ENCODE measurements around the gene EN2.

EN2 gene

DNA sequence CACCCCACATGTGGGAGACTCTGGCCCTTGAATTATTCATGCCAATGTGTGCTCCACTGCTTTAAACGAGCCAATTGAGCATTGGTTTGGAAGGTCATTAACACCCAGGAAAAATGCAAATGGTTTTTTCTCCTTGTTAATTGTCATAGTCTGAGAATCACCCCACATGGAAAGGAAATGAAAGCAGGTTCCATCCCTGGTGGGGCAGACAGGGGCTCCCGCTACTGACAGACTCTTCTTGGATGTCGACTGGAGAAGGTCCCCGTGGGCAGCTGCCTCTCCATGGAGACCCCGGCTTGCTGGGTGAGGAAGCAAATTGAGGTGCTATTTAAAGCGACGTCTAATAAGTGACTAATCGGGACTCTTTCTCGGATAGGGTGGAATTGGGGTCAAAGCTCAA, 32.0 kb upstream of the EN2 start:
- no peak for DNase-seq (ENCODE audit: low read depth in 1 of 2, low spot score in 1 of 2)
- Histone ChIP-seq H3K27ac (replicated peaks) (no peak overlapping the region), H3K4me3 (replicated peaks; ENCODE audit: insufficient read depth, low read length) (no peak overlapping the region), H3K27me3 (ENCODE audit: insufficient read depth, poor library complexity, severe bottlenecking) (peaks cover 6% of the 10 kb centered on the region)
- TF ChIP-seq, protein P1, sequence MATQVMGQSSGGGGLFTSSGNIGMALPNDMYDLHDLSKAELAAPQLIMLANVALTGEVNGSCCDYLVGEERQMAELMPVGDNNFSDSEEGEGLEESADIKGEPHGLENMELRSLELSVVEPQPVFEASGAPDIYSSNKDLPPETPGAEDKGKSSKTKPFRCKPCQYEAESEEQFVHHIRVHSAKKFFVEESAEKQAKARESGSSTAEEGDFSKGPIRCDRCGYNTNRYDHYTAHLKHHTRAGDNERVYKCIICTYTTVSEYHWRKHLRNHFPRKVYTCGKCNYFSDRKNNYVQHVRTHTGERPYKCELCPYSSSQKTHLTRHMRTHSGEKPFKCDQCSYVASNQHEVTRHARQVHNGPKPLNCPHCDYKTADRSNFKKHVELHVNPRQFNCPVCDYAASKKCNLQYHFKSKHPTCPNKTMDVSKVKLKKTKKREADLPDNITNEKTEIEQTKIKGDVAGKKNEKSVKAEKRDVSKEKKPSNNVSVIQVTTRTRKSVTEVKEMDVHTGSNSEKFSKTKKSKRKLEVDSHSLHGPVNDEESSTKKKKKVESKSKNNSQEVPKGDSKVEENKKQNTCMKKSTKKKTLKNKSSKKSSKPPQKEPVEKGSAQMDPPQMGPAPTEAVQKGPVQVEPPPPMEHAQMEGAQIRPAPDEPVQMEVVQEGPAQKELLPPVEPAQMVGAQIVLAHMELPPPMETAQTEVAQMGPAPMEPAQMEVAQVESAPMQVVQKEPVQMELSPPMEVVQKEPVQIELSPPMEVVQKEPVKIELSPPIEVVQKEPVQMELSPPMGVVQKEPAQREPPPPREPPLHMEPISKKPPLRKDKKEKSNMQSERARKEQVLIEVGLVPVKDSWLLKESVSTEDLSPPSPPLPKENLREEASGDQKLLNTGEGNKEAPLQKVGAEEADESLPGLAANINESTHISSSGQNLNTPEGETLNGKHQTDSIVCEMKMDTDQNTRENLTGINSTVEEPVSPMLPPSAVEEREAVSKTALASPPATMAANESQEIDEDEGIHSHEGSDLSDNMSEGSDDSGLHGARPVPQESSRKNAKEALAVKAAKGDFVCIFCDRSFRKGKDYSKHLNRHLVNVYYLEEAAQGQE (IDR thresholded peaks at IDR 0.05; ENCODE audit: insufficient replicate concordance, low read depth): no peak
- no peak for TF ChIP-seq POLR2AphosphoS5 (IDR thresholded peaks at IDR 0.05; ENCODE audit: low read depth)

DNA sequence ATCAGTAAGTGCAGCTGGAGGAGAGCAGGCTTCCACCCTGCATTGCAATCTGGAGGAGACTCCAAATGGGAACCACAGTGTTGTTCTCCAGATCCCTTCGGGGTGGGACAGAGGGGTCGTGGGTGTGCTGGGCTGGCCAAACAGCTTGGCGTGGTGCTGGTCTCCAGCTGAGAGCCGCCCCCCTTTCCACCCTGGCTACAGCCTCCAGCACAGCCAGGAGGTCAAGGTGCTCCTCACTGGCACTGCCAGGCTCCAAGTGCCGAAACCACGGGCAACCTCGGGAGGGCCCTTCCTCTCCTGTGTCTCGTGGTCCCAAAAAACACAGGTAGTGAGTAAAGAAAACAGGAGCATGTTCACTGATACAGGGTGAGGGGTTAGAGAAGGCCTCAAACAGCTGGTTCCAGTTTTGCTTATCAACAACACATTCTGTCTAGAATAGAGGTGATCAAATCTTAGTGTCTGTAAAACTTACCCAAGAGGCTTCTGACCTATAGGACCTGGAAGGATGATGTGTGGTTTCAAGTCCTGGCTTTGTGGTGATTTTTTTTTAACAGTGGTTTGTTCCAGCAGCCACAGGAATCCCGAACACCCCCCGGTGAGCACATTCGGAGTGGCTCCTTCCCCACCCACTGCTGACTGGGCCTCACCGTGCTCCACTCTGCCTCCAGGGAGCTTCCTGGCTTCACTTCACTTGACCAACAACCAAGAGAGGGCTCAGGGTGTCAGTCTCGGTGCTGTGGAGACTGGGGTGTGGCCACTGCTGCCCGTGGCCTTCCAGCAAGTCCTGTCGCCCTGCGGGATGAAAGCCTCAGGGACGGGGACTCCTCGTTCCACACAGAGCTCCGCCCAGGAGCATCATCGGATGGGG, 31.2 kb upstream of the EN2 start:
- H3K27ac ChIP-seq (replicated peaks): no peak overlapping the region
- no peak overlapping the region for H3K4me3 ChIP-seq (replicated peaks; ENCODE audit: insufficient read depth, low read length)
- TF ChIP-seq, protein P1 (IDR thresholded peaks at IDR 0.05; ENCODE audit: insufficient replicate concordance, low read depth): no peak
- no peak for TF ChIP-seq GABPA (IDR thresholded peaks at IDR 0.05; ENCODE audit: low read depth)
- no peak for TF ChIP-seq POLR2AphosphoS5 (IDR thresholded peaks at IDR 0.05; ENCODE audit: low read depth)
- TF ChIP-seq SPI1 (IDR thresholded peaks at IDR 0.05; ENCODE audit: borderline replicate concordance, low read depth): no peak
- TF ChIP-seq, protein P2, sequence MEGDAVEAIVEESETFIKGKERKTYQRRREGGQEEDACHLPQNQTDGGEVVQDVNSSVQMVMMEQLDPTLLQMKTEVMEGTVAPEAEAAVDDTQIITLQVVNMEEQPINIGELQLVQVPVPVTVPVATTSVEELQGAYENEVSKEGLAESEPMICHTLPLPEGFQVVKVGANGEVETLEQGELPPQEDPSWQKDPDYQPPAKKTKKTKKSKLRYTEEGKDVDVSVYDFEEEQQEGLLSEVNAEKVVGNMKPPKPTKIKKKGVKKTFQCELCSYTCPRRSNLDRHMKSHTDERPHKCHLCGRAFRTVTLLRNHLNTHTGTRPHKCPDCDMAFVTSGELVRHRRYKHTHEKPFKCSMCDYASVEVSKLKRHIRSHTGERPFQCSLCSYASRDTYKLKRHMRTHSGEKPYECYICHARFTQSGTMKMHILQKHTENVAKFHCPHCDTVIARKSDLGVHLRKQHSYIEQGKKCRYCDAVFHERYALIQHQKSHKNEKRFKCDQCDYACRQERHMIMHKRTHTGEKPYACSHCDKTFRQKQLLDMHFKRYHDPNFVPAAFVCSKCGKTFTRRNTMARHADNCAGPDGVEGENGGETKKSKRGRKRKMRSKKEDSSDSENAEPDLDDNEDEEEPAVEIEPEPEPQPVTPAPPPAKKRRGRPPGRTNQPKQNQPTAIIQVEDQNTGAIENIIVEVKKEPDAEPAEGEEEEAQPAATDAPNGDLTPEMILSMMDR (IDR thresholded peaks at IDR 0.05; ENCODE audit: insufficient read depth, low read length): no peak
- no peak for DNase-seq (ENCODE audit: low read depth in 1 of 2, low spot score in 1 of 2)
- H3K27me3 ChIP-seq (ENCODE audit: insufficient read depth, poor library complexity, severe bottlenecking): peaks cover 6% of the 10 kb centered on the region

DNA sequence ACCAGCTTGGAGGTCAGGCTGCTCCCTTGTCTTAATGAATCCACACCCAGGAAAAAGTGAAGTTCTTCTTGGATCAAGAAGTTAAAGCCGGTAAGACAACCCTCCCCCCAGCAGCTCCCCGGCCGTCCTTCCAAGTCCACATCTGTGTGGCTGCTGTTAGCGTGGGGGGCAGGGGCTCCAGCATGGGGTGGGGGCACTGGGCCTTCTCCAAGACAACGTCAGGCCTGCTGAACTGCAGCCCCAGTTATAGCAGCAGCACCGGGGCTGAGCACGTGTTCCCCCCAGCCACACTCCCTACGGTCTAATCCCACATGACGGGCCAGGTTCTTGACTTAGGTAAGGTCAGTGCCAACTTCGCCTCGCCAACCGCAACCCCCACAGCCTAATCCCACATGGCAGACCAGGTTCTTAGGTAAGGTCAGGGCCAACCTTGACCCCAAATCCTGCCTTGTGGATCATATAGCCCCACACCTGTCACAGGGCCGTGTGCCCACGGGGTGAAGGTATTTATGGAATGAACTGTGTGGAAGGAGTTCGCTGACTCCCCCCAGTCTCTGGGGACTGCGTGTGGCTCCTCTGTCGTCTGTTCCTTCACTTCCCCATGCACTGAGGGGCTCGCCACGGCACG, 30.4 kb upstream of the EN2 start:
- DNase-seq (ENCODE audit: low read depth in 1 of 2, low spot score in 1 of 2): no peak

More for the DNA sequence above, 30.4 kb upstream of the EN2 start:
- Histone ChIP-seq H3K4me3 (replicated peaks; ENCODE audit: insufficient read depth, low read length) (no peak overlapping the region), H3K27me3 (ENCODE audit: insufficient read depth, poor library complexity, severe bottlenecking) (peaks cover 11% of the 10 kb centered on the region), H3K27ac (replicated peaks) (no peak overlapping the region)
- TF ChIP-seq, protein P1 (IDR thresholded peaks at IDR 0.05; ENCODE audit: insufficient replicate concordance, low read depth): no peak
- no peak for TF ChIP-seq GABPA (IDR thresholded peaks at IDR 0.05; ENCODE audit: low read depth)
- no peak for TF ChIP-seq SPI1 (IDR thresholded peaks at IDR 0.05; ENCODE audit: borderline replicate concordance, low read depth)
- TF ChIP-seq, protein P2 (IDR thresholded peaks at IDR 0.05; ENCODE audit: insufficient read depth, low read length): no peak
- no peak for TF ChIP-seq POLR2AphosphoS5 (IDR thresholded peaks at IDR 0.05; ENCODE audit: low read depth)
